Liver (tissue), 9 donors: Measurements from ENCODE around the gene VPS52. TPM values are rescaled to one million over a fixed set of nuclear protein-coding genes. Genes with fewer than 3 reads are reported as not detected.

Experiments
- DNase-seq: peaks from one replicate; pipeline ENCODE4 v3.0.0-alpha.2; 2017; ENCODE audit warnings: low spot score
- H3K27ac ChIP-seq, 2 donors: one replicate each; pipeline ENCODE4 v1.7.0; 2013; ENCODE audit warnings: inconsistent platforms in 2 of 2, low read length in 2 of 2, control low read depth in 1 of 2, low read depth in 1 of 2, mild to moderate bottlenecking in 1 of 2
- H3K27me3 ChIP-seq, 4 donors: one replicate each; pipeline versions ENCODE4 v1.6.1 to v1.7.0; 2013; ENCODE audit warnings: low read length in 3 of 4, inconsistent platforms in 1 of 4, mild to moderate bottlenecking in 1 of 4, moderate library complexity in 1 of 4; ENCODE audit not compliant: control insufficient read depth in 4 of 4, insufficient read depth in 4 of 4
- H3K36me3 ChIP-seq, 4 donors: one replicate each; pipeline versions ENCODE4 v1.6.1 to v1.7.0; 2013; ENCODE audit warnings: low read length in 3 of 4, mild to moderate bottlenecking in 3 of 4, low read depth in 1 of 4, moderate library complexity in 1 of 4; ENCODE audit not compliant: control insufficient read depth in 4 of 4, insufficient read depth in 3 of 4
- H3K4me1 ChIP-seq, 4 donors: one replicate each; pipeline versions ENCODE4 v1.6.1 to v1.7.0; 2013; ENCODE audit warnings: low read length in 3 of 4, mild to moderate bottlenecking in 3 of 4, moderate library complexity in 1 of 4; ENCODE audit not compliant: control insufficient read depth in 4 of 4, insufficient read depth in 4 of 4
- H3K4me3 ChIP-seq, 3 donors: one replicate each; pipeline versions ENCODE4 v1.6.1 to v1.7.0; 2013; ENCODE audit warnings: low read length in 3 of 3, control low read depth in 1 of 3, low read depth in 1 of 3, mild to moderate bottlenecking in 1 of 3
- H3K9ac ChIP-seq, 2 donors: one replicate each; pipeline ENCODE4 v1.7.0; 2013; ENCODE audit warnings: low read length in 2 of 2, mild to moderate bottlenecking in 2 of 2, moderate library complexity in 2 of 2, control low read depth in 1 of 2, low read depth in 1 of 2
- H3K9me3 ChIP-seq, 4 donors: one replicate each; pipeline versions ENCODE4 v1.6.1 to v1.7.0; 2013; ENCODE audit warnings: low read length in 3 of 4; ENCODE audit not compliant: control insufficient read depth in 4 of 4
- EGR1 ChIP-seq, 2 donors: IDR thresholded peaks; 2 replicates each; pipeline ENCODE4 v1.6.1; 2016 to 2018; ENCODE audit warnings: antibody characterized with exemption in 2 of 2, low read depth in 2 of 2
- FOXA1 ChIP-seq: IDR thresholded peaks from 2 replicates; pipeline ENCODE4 v1.6.1; 2016; ENCODE audit warnings: antibody characterized with exemption
- FOXA2 ChIP-seq: IDR thresholded peaks from 2 replicates; pipeline ENCODE4 v1.6.1; 2016; ENCODE audit warnings: antibody characterized with exemption
- GABPA ChIP-seq, 2 donors: IDR thresholded peaks in 1 of 2; conservative IDR thresholded peaks in 1 of 2; 2 replicates each; pipeline ENCODE4 v1.6.1; 2016; ENCODE audit warnings: antibody characterized with exemption in 2 of 2, mild to moderate bottlenecking in 1 of 2, moderate library complexity in 1 of 2
- HNF4A ChIP-seq, 2 donors: conservative IDR thresholded peaks; 2 replicates each; pipeline ENCODE4 v1.6.1; 2016; ENCODE audit warnings: antibody characterized with exemption in 2 of 2, mild to moderate bottlenecking in 2 of 2
- HNF4G ChIP-seq: IDR thresholded peaks from 2 replicates; pipeline ENCODE4 v1.6.1; 2016; ENCODE audit warnings: antibody characterized with exemption
- NR2F2 ChIP-seq: IDR thresholded peaks from 2 replicates; pipeline ENCODE4 v1.6.1; 2016; ENCODE audit warnings: antibody characterized with exemption
- RAD21 ChIP-seq, 2 donors: IDR thresholded peaks; 2 replicates each; pipeline ENCODE4 v1.6.1; 2016; ENCODE audit warnings: antibody characterized with exemption in 2 of 2, mild to moderate bottlenecking in 2 of 2
- RXRA ChIP-seq, 2 donors: IDR thresholded peaks; 2 replicates each; pipeline ENCODE4 v1.6.1; 2017 to 2018; ENCODE audit warnings: antibody characterized with exemption in 2 of 2, mild to moderate bottlenecking in 1 of 2
- SP1 ChIP-seq: IDR thresholded peaks from 2 replicates; pipeline ENCODE4 v1.6.1; 2018; ENCODE audit warnings: antibody characterized with exemption, mild to moderate bottlenecking
- TAF1 ChIP-seq: conservative IDR thresholded peaks from 2 replicates; pipeline ENCODE4 v1.6.1; 2016; ENCODE audit warnings: antibody characterized with exemption, mild to moderate bottlenecking
- WGBS: extraction: QIAGEN DNeasy Blood & Tissue Kit; methylation state at CpG from one replicate; pipeline ENCODE4 v1.1.7; 2013; 5-methylcytosine and 5-hydroxymethylcytosine counted together
- polyA plus RNA-seq, 2 donors: library from polyadenylated mRNA; stranded (reverse) in 1 of 2; unstranded in 1 of 2; fragments of 200-250 nt in 1 of 2; fragments of >200 nt in 1 of 2; fragmentation: Nextera tagmentation in 1 of 2; extraction: Ambion mirVana in 1 of 2; gene quantifications; one replicate each; pipeline versions ENCODE4 v1.2.1 to v1.2.3, GENCODE V29; 2013 to 2015
- total RNA-seq, 2 donors: library from RNA; depleted of rRNA; stranded (reverse); fragments of >200 nt; gene quantifications; one replicate each; pipeline ENCODE4 v1.2.3, GENCODE V29; 2014
- TF ChIP-seq, protein P1 (sequence below): IDR thresholded peaks from 2 replicates; pipeline ENCODE4 v1.6.1; 2016; ENCODE audit warnings: antibody characterized with exemption, mild to moderate bottlenecking
- TF ChIP-seq, protein P2 (sequence below): IDR thresholded peaks from 2 replicates; pipeline ENCODE4 v1.6.1; 2016; ENCODE audit warnings: antibody characterized with exemption
- TF ChIP-seq, protein P3 (sequence below): IDR thresholded peaks from 2 replicates; pipeline ENCODE4 v1.6.1; 2016; ENCODE audit warnings: antibody characterized with exemption
- TF ChIP-seq, protein P4 (sequence below): IDR thresholded peaks from 2 replicates; pipeline ENCODE4 v1.6.1; 2016; ENCODE audit warnings: antibody characterized with exemption
- TF ChIP-seq, protein P5 (sequence below): fragments of 150-350 bp; IDR thresholded peaks from 2 replicates; pipeline ENCODE4 v1.5.1; 2017; ENCODE audit warnings: improper control_type of control experiment, low read depth, low read length; ENCODE audit not compliant: missing input control
- donor health status: healthy.
- donor health status: healthy.
- donor health status: healthy.
- donor health status: healthy.
- donor health status: healthy.

VPS52 gene
- total and polyA plus RNA-seq, 4 donors, result 21.3 to 33.4 (median 25.3) TPM

DNA sequence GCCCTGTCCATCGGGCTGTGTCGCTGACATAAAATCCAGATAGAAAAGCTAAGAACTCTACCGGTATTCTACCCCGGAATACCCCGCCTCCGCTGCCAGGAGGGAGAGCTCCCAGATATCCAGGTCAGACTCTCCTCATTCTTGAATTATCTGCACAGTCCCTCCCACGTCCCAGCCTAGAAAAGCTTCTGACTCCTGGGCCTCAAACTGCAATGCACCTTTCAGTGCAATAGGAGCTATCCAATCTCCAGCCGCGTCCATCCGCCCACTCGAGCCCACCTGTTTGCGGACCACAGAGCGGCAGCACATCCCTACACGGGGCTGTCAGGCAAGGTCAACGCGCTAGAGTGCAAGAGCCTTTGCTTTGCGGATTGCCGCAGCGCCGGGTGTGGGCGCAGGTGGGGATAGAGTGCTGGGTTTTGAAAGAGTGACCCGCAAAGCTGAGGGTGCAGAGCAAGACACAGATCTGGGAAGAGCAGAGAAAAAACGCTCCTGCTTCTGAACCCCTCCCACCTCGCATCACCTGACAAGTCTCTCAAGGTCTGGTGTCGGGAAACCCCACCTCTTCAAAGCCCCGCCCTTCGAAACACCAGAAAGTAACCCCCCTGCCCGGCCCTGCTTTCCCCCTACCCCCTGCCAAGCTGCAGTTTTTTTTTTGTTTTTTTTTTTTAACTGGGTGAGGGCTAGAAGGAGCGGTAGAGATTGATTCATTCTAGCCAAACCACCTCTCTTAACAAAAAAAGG is 40.9 kb upstream of the VPS52 start:
- Histone ChIP-seq H3K36me3 (peaks cover 0 to 5% (median 0%) of the 10 kb centered on the region in 4 donors), H3K4me1 (peaks cover 11 to 38% (median 25%) of the 10 kb centered on the region in 4 donors), H3K9ac (peak overlapping the region; percentile 87 to 90), H3K27me3 (no peaks in the 10 kb centered on the region), H3K4me3 (peak overlapping the region; percentile 66 to 96 (median 88)), H3K9me3 (no peaks in the 10 kb centered on the region), H3K27ac (peak overlapping the region; percentile 98 to 99)
- peak; percentile 69 for DNase-seq
- WGBS, result 3% methylated on average over 29 of the region's 29 CpGs
- TF ChIP-seq GABPA (IDR thresholded peaks at IDR 0.05 in 1 of 2, conservative IDR thresholded peaks at IDR 0.05 in 1 of 2) (peak in 1 of 2 donors; percentile 45), NR2F2 (no peak), HNF4A (conservative IDR thresholded peaks at IDR 0.05) (no peak), HNF4G (no peak), RAD21 (IDR thresholded peaks at IDR 0.05) (no peak), TAF1 (no peak), RXRA (IDR thresholded peaks at IDR 0.05) (peak; percentile 88 to 98), SP1 (peak; percentile 20), FOXA1 (no peak), FOXA2 (no peak)
- TF ChIP-seq, protein P1, sequence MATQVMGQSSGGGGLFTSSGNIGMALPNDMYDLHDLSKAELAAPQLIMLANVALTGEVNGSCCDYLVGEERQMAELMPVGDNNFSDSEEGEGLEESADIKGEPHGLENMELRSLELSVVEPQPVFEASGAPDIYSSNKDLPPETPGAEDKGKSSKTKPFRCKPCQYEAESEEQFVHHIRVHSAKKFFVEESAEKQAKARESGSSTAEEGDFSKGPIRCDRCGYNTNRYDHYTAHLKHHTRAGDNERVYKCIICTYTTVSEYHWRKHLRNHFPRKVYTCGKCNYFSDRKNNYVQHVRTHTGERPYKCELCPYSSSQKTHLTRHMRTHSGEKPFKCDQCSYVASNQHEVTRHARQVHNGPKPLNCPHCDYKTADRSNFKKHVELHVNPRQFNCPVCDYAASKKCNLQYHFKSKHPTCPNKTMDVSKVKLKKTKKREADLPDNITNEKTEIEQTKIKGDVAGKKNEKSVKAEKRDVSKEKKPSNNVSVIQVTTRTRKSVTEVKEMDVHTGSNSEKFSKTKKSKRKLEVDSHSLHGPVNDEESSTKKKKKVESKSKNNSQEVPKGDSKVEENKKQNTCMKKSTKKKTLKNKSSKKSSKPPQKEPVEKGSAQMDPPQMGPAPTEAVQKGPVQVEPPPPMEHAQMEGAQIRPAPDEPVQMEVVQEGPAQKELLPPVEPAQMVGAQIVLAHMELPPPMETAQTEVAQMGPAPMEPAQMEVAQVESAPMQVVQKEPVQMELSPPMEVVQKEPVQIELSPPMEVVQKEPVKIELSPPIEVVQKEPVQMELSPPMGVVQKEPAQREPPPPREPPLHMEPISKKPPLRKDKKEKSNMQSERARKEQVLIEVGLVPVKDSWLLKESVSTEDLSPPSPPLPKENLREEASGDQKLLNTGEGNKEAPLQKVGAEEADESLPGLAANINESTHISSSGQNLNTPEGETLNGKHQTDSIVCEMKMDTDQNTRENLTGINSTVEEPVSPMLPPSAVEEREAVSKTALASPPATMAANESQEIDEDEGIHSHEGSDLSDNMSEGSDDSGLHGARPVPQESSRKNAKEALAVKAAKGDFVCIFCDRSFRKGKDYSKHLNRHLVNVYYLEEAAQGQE, result no peak
- TF ChIP-seq, protein P2, sequence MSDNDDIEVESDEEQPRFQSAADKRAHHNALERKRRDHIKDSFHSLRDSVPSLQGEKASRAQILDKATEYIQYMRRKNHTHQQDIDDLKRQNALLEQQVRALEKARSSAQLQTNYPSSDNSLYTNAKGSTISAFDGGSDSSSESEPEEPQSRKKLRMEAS, result peak; percentile 9
- TF ChIP-seq, protein P3, sequence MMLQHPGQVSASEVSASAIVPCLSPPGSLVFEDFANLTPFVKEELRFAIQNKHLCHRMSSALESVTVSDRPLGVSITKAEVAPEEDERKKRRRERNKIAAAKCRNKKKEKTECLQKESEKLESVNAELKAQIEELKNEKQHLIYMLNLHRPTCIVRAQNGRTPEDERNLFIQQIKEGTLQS, result no peak

DNA sequence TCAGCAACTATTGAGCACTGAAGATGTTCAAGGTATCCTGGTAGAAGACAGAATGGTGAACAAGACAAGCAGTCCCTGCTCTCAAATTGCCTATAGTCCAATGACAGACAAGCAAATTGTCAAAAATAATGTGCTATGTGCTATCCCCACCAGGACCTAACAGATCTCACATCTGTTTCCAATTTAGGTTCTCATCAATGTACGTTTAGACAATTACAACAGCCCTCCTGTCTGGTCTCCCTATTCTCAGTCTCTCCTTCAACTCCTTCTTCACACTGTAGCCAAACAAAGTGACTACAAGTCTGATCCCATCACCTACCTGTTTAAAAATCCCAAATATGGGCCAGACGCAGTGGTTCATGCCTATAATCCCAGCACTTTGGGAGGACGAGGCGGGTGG is 34.7 kb upstream of the VPS52 start:
- TF ChIP-seq, protein P1, result no peak
- TF ChIP-seq GABPA (IDR thresholded peaks at IDR 0.05 in 1 of 2, conservative IDR thresholded peaks at IDR 0.05 in 1 of 2), result no peak
- TF ChIP-seq, protein P2, result no peak
- TF ChIP-seq, protein P4, sequence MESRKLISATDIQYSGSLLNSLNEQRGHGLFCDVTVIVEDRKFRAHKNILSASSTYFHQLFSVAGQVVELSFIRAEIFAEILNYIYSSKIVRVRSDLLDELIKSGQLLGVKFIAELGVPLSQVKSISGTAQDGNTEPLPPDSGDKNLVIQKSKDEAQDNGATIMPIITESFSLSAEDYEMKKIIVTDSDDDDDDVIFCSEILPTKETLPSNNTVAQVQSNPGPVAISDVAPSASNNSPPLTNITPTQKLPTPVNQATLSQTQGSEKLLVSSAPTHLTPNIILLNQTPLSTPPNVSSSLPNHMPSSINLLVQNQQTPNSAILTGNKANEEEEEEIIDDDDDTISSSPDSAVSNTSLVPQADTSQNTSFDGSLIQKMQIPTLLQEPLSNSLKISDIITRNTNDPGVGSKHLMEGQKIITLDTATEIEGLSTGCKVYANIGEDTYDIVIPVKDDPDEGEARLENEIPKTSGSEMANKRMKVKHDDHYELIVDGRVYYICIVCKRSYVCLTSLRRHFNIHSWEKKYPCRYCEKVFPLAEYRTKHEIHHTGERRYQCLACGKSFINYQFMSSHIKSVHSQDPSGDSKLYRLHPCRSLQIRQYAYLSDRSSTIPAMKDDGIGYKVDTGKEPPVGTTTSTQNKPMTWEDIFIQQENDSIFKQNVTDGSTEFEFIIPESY, result no peak
- TF ChIP-seq, protein P5, sequence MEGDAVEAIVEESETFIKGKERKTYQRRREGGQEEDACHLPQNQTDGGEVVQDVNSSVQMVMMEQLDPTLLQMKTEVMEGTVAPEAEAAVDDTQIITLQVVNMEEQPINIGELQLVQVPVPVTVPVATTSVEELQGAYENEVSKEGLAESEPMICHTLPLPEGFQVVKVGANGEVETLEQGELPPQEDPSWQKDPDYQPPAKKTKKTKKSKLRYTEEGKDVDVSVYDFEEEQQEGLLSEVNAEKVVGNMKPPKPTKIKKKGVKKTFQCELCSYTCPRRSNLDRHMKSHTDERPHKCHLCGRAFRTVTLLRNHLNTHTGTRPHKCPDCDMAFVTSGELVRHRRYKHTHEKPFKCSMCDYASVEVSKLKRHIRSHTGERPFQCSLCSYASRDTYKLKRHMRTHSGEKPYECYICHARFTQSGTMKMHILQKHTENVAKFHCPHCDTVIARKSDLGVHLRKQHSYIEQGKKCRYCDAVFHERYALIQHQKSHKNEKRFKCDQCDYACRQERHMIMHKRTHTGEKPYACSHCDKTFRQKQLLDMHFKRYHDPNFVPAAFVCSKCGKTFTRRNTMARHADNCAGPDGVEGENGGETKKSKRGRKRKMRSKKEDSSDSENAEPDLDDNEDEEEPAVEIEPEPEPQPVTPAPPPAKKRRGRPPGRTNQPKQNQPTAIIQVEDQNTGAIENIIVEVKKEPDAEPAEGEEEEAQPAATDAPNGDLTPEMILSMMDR, result no peak
- no peak for TF ChIP-seq FOXA1
- TF ChIP-seq FOXA2, result no peak
- TF ChIP-seq HNF4G, result no peak
- TF ChIP-seq EGR1 (IDR thresholded peaks at IDR 0.05; ENCODE audit: low read depth in 2 of 2), result no peak
- peaks cover 6 to 24% (median 15%) of the 10 kb centered on the region in 4 donors for H3K36me3 ChIP-seq
- DNase-seq, result no peak
- no peak overlapping the region for H3K4me3 ChIP-seq
- H3K9me3 ChIP-seq, result no peaks in the 10 kb centered on the region
- WGBS, result 95% methylated on average over 4 of the region's 4 CpGs
- H3K27ac ChIP-seq, result no peak overlapping the region
- no peak overlapping the region for H3K9ac ChIP-seq
- H3K4me1 ChIP-seq, result peaks cover 0 to 4% (median 1%) of the 10 kb centered on the region in 4 donors
- H3K27me3 ChIP-seq, result no peaks in the 10 kb centered on the region
